ENCODE results near the gene GPS1.

DNA sequence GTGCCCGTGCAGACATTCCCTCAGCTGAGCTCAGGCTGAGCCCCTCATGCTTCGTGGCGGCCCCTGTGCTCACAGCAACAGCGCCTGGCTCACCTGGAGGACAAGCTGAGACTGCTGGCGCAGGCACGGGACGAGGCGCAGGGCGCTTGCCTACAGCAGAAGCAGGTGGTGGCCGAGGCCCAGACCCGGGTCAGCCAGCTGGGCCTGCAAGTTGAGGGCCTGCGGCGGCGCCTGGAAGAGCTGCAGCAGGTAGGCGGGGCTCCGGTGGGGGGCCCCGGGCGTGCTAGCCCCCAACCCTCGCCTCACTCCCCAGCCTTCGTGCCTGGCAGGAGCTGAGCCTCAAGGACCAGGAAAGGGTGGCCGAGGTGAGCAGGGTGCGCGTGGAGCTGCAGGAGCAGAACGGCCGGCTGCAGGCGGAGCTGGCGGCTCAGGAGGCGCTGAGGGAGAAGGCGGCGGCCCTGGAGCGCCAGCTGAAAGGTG lies 21.7 kb upstream of the GPS1 start:
- TF ChIP-seq, protein P1, sequence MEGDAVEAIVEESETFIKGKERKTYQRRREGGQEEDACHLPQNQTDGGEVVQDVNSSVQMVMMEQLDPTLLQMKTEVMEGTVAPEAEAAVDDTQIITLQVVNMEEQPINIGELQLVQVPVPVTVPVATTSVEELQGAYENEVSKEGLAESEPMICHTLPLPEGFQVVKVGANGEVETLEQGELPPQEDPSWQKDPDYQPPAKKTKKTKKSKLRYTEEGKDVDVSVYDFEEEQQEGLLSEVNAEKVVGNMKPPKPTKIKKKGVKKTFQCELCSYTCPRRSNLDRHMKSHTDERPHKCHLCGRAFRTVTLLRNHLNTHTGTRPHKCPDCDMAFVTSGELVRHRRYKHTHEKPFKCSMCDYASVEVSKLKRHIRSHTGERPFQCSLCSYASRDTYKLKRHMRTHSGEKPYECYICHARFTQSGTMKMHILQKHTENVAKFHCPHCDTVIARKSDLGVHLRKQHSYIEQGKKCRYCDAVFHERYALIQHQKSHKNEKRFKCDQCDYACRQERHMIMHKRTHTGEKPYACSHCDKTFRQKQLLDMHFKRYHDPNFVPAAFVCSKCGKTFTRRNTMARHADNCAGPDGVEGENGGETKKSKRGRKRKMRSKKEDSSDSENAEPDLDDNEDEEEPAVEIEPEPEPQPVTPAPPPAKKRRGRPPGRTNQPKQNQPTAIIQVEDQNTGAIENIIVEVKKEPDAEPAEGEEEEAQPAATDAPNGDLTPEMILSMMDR (IDR thresholded peaks at IDR 0.05), result no peak
- TF ChIP-seq POLR2A (IDR thresholded peaks at IDR 0.05), result no peak

All from esophagus squamous epithelium (tissue), 4 donors.